ENCODE measurements around the gene GCNT1. TPM values are rescaled to one million over a fixed set of nuclear protein-coding genes. Genes with fewer than 3 reads are reported as not detected.

The GCNT1 gene
- polyA plus RNA-seq, 1 of the 3 experiments (the other 2 are of a cell fraction) = 0.76 TPM

- Histone ChIP-seq H3K27ac (ENCODE audit: low read depth in 2 of 2, low read length in 1 of 2) (peak overlapping the region in 1 of 2 experiments; percentile 85; a peak in 2 of 4 replicates), H3K79me2 (ENCODE audit: insufficient read depth) (no peaks in the 10 kb centered on the region), H4K20me1 (ENCODE audit: insufficient read depth) (no peaks in the 10 kb centered on the region), H3K9me3 (no peaks in the 10 kb centered on the region), H3K4me2 (peak overlapping the region; percentile 52), H3K9ac (peak overlapping the region; percentile 30), H2AFZ (ENCODE audit: low read depth) (0 out of 2 replicates have a peak overlapping the region, but pooled peaks have one; percentile 14), H3K36me3 (replicated peaks in 1 of 2; ENCODE audit: control insufficient read depth in 1 of 2, insufficient read depth in 2 of 2, low read length in 1 of 2) (no peaks in the 10 kb centered on the region), H3K27me3 (ENCODE audit: insufficient read depth) (no peaks in the 10 kb centered on the region), H3F3A (replicated peaks; ENCODE audit: insufficient read depth) (peaks cover 11% of the 10 kb centered on the region), H3K4me3 (ENCODE audit: low read depth in 2 of 2, low read length in 1 of 2) (0 out of 4 replicates have a peak overlapping the region, but pooled peaks of 1 of the 2 experiments have one; percentile 2), H3K4me1 (ENCODE audit: control insufficient read depth in 1 of 2, insufficient read depth in 2 of 2, low read depth in 1 of 2, low read length in 1 of 2) (peaks cover 0 to 10% of the 10 kb centered on the region in 2 experiments; a peak in 1 of 4 replicates), H3K9me2 (no peaks in the 10 kb centered on the region)
- CTCF ChIA-PET = interaction anchor here (1.1 kb wide), 1 partner anchor 22 kb away, joined by 3 read pairs; no protein-coding TSS in a partner anchor
- no peak for DNase-seq
- POLR2A ChIA-PET = no interaction called here
- TF ChIP-seq CTCF (IDR thresholded peaks at IDR 0.05) = no peak
- TF ChIP-seq TEAD4 (IDR thresholded peaks at IDR 0.05; ENCODE audit: borderline replicate concordance, insufficient read depth) = no peak
- peak; percentile 32; the same call in 1 of the 2 replicates for TF ChIP-seq FOSL2 (IDR thresholded peaks at IDR 0.05; ENCODE audit: borderline replicate concordance, low read depth)
- peak; percentile 5; the same call in 1 of the 2 replicates for TF ChIP-seq JUND (IDR thresholded peaks at IDR 0.05)
- no peak for TF ChIP-seq FOXJ3 (CRISPR knock-in tag; IDR thresholded peaks at IDR 0.05)
- 12% methylated on average over 10 of the region's 10 CpGs for WGBS (ENCODE audit: low lambda C conversion rate)
Measured at GRCh38 chr9:76441551-76442322, 17.2 kb upstream of the GCNT1 start.

GRCh38 chr9:76443887-76444286 is 15.1 kb upstream of the GCNT1 start:
- Histone ChIP-seq H3F3A (replicated peaks; ENCODE audit: insufficient read depth) (peaks cover 11% of the 10 kb centered on the region), H3K4me3 (ENCODE audit: low read depth in 2 of 2, low read length in 1 of 2) (no peak overlapping the region), H2AFZ (ENCODE audit: low read depth) (no peak overlapping the region), H3K36me3 (replicated peaks in 1 of 2; ENCODE audit: control insufficient read depth in 1 of 2, insufficient read depth in 2 of 2, low read length in 1 of 2) (no peaks in the 10 kb centered on the region), H3K4me1 (ENCODE audit: control insufficient read depth in 1 of 2, insufficient read depth in 2 of 2, low read depth in 1 of 2, low read length in 1 of 2) (peaks cover 0 to 10% of the 10 kb centered on the region in 2 experiments; a peak in 1 of 4 replicates), H3K9me3 (no peaks in the 10 kb centered on the region), H4K20me1 (ENCODE audit: insufficient read depth) (no peaks in the 10 kb centered on the region), H3K4me2 (no peak overlapping the region), H3K79me2 (ENCODE audit: insufficient read depth) (no peaks in the 10 kb centered on the region), H3K9ac (no peak overlapping the region), H3K9me2 (no peaks in the 10 kb centered on the region), H3K27me3 (ENCODE audit: insufficient read depth) (no peaks in the 10 kb centered on the region), H3K27ac (ENCODE audit: low read depth in 2 of 2, low read length in 1 of 2) (no peak overlapping the region)
- no peak for TF ChIP-seq TAF1 (IDR thresholded peaks at IDR 0.05; ENCODE audit: borderline replicate concordance, low read depth, low read length)
- TF ChIP-seq MXI1 (IDR thresholded peaks at IDR 0.05; ENCODE audit: low read depth, low read length) = no peak
- TF ChIP-seq POLR2AphosphoS5 (IDR thresholded peaks at IDR 0.05; ENCODE audit: low read depth, low read length) = no peak
- no peak for TF ChIP-seq RCOR1 (IDR thresholded peaks at IDR 0.05; ENCODE audit: low read length)
- CTCF ChIA-PET = interaction anchor here (0.6 kb wide), 1 partner anchor 24 kb away, joined by 3 read pairs; no protein-coding TSS in a partner anchor
- POLR2A ChIA-PET = no interaction called here
- WGBS (ENCODE audit: low lambda C conversion rate) = 21% methylated on average over 3 of the region's 3 CpGs
- DNase-seq = no peak

All from SK-N-SH (cell line).